IMR-90 (cell line): ENCODE data around the gene PRKN. TPM values are rescaled to one million over a fixed set of nuclear protein-coding genes. Genes with fewer than 3 reads are reported as not detected.

Experiments
- ATAC-seq: fragments of 200-7000 bp; cut with Tn5 transposase; 2 replicates; pipeline ENCODE4 v1.9.1; 2020; ENCODE audit warnings: low read depth, mild to moderate bottlenecking, moderate library complexity
- BruUV-seq: library from RNA; stranded (reverse); fragments of 400-500 nt; replicated peaks from 2 replicates; lab custom pipeline; 2021; lab: Mats Ljungman, UMichigan
- CTCF ChIA-PET: fragments of 300-600 bp; formaldehyde crosslinking; extraction: SDS; loops from one replicate; lab custom pipeline; 2021; ENCODE audit warnings: antibody characterized with exemption; lab: Yijun Ruan, JAX
- POLR2A ChIA-PET: fragments of 300-600 bp; sonication (Branson Sonifier 250); formaldehyde crosslinking; loops from one replicate; lab custom pipeline; 2022; ENCODE audit warnings: antibody characterized with exemption; ENCODE audit not compliant: unreplicated experiment; lab: Charles Lee
- DNase-seq: peaks from one replicate; pipeline ENCODE4 v3.0.0; 2013
- H2AFZ ChIP-seq: replicated peaks from 2 replicates; pipeline ENCODE3; 2013; ENCODE audit warnings: low read length, mild to moderate bottlenecking; ENCODE audit not compliant: poor library complexity
- H2AK5ac ChIP-seq: 2 replicates; pipeline ENCODE4 v1.6.1; 2013; ENCODE audit warnings: low read depth, low read length, inconsistent platforms
- H2AK9ac ChIP-seq: replicated peaks from 2 replicates; pipeline ENCODE3; 2013; ENCODE audit warnings: mild to moderate bottlenecking, low read depth, low read length, moderate library complexity; ENCODE audit not compliant: poor library complexity
- H2BK120ac ChIP-seq: 2 replicates; pipeline ENCODE4 v1.6.1; 2013; ENCODE audit warnings: low read depth, low read length, inconsistent platforms
- H2BK15ac ChIP-seq: 3 replicates; pipeline ENCODE4 v1.6.1; 2013; ENCODE audit warnings: low read depth, low read length, inconsistent platforms
- H2BK20ac ChIP-seq: 2 replicates; pipeline ENCODE4 v1.6.1; 2013; ENCODE audit warnings: low read depth, mild to moderate bottlenecking, inconsistent platforms, low read length, moderate library complexity
- H2BK5ac ChIP-seq: 2 replicates; pipeline ENCODE4 v1.6.1; 2013; ENCODE audit warnings: mild to moderate bottlenecking, low read depth, low read length, inconsistent platforms; ENCODE audit not compliant: poor library complexity, severe bottlenecking
- H3K14ac ChIP-seq: replicated peaks from 2 replicates; pipeline ENCODE4 v1.6.1; 2013; ENCODE audit warnings: low read depth, low read length, inconsistent platforms
- H3K18ac ChIP-seq: 2 replicates; pipeline ENCODE4 v1.6.1; 2013; ENCODE audit warnings: low read depth, low read length, control low read depth
- H3K23ac ChIP-seq: 2 replicates; pipeline ENCODE4 v1.6.1; 2013; ENCODE audit warnings: low read depth, low read length, inconsistent platforms
- H3K27ac ChIP-seq: 2 replicates; pipeline ENCODE4 v1.5.1; 2013; ENCODE audit warnings: mild to moderate bottlenecking, control low read depth, low read length; ENCODE audit not compliant: insufficient read depth
- H3K27me3 ChIP-seq: 2 replicates; pipeline ENCODE4 v1.6.1; 2013; ENCODE audit warnings: low read length; ENCODE audit not compliant: control insufficient read depth, insufficient read depth
- H3K36me3 ChIP-seq: 2 replicates; pipeline ENCODE4 v1.6.1; 2013; ENCODE audit warnings: low read length, mixed read lengths; ENCODE audit not compliant: control insufficient read depth, insufficient read depth
- H3K4ac ChIP-seq: 2 replicates; pipeline ENCODE4 v1.6.1; 2013; ENCODE audit warnings: low read depth, low read length, inconsistent platforms
- H3K4me1 ChIP-seq: 2 replicates; pipeline ENCODE4 v1.6.1; 2013; ENCODE audit warnings: low read length, mixed read lengths; ENCODE audit not compliant: control insufficient read depth, insufficient read depth
- H3K4me2 ChIP-seq: 2 replicates; pipeline ENCODE4 v1.6.1; 2013; ENCODE audit warnings: low read depth, mild to moderate bottlenecking, control low read depth, low read length, moderate library complexity
- H3K4me3 ChIP-seq: 2 replicates; pipeline ENCODE4 v1.5.1; 2013; ENCODE audit warnings: low read depth, mild to moderate bottlenecking, control low read depth, low read length, moderate library complexity; ENCODE audit not compliant: insufficient read depth
- H3K56ac ChIP-seq: 2 replicates; pipeline ENCODE4 v1.6.1; 2013; ENCODE audit warnings: low read length, inconsistent platforms; ENCODE audit not compliant: insufficient read depth; ENCODE audit errors: extremely low read depth
- H3K79me1 ChIP-seq, 2 experiments: 2 replicates each; pipeline ENCODE4 v1.6.1; 2013; ENCODE audit warnings: low read length in 2 of 2, inconsistent platforms in 1 of 2, low read depth in 1 of 2
- H3K9ac ChIP-seq: 2 replicates; pipeline ENCODE4 v1.6.1; 2013; ENCODE audit warnings: low read depth, low read length, control low read depth
- H3K9me1 ChIP-seq: 2 replicates; pipeline ENCODE4 v1.6.1; 2013; ENCODE audit warnings: low read length, inconsistent platforms; ENCODE audit not compliant: insufficient read depth
- H3K9me3 ChIP-seq: 2 replicates; pipeline ENCODE4 v1.6.1; 2013; ENCODE audit warnings: low read length; ENCODE audit not compliant: control insufficient read depth, insufficient read depth
- H4K20me1 ChIP-seq: 2 replicates; pipeline ENCODE4 v1.6.1; 2013; ENCODE audit warnings: low read length, inconsistent platforms; ENCODE audit not compliant: insufficient read depth
- H4K5ac ChIP-seq: 2 replicates; pipeline ENCODE4 v1.6.1; 2013; ENCODE audit warnings: mild to moderate bottlenecking, low read depth, low read length, control low read depth
- H4K8ac ChIP-seq, 2 experiments: 2 replicates each; pipeline ENCODE4 v1.6.1; 2013; ENCODE audit warnings: low read depth in 2 of 2, low read length in 2 of 2, control low read depth in 1 of 2, inconsistent platforms in 1 of 2
- H4K91ac ChIP-seq: 2 replicates; pipeline ENCODE4 v1.6.1; 2013; ENCODE audit warnings: low read depth, low read length, inconsistent platforms; ENCODE audit not compliant: insufficient read depth
- MAZ ChIP-seq: IDR thresholded peaks from 2 replicates; pipeline ENCODE4 v1.6.1; 2012; ENCODE audit warnings: low read depth, mild to moderate bottlenecking, low read length, improper control_type of control experiment, moderate library complexity, borderline replicate concordance
- POLR2A ChIP-seq: IDR thresholded peaks from 2 replicates; pipeline ENCODE4 v1.6.1; 2012; ENCODE audit warnings: mild to moderate bottlenecking, low read depth, low read length
- RCOR1 ChIP-seq: IDR thresholded peaks from 2 replicates; pipeline ENCODE4 v1.6.1; 2012; ENCODE audit warnings: mild to moderate bottlenecking, low read length, improper control_type of control experiment; ENCODE audit not compliant: insufficient replicate concordance
- RFX5 ChIP-seq: IDR thresholded peaks from 2 replicates; pipeline ENCODE4 v1.8.0; 2012; ENCODE audit warnings: low read depth, mild to moderate bottlenecking, low read length, moderate library complexity
- SMC3 ChIP-seq: fragments of 150-350 bp; IDR thresholded peaks from 2 replicates; pipeline ENCODE4 v1.6.1; 2016; ENCODE audit warnings: low read depth, mild to moderate bottlenecking, antibody characterized with exemption, low read length, moderate library complexity
- WGBS, 2 experiments: methylation state at CpG; one replicate each; pipeline versions ENCODE4 v1.1.5 to v1.1.7; 2013; ENCODE audit warnings: missing lambda C conversion rate in 2 of 2; ENCODE audit not compliant: insufficient read length in 1 of 2; ENCODE audit errors: extremely low coverage in 2 of 2; 5-methylcytosine and 5-hydroxymethylcytosine counted together
- dilution Hi-C: fragments of 300-500 bp; cut with HindIII; formaldehyde crosslinking; loops from one replicate; pipeline ENCODE4 v1.14.3; 2018; ENCODE audit warnings: low sequenced_read_pairs; ENCODE audit not compliant: unreplicated experiment
- in situ Hi-C: fragments of 300-500 bp; cut with MboI; formaldehyde crosslinking; loops from 3 replicates; pipeline ENCODE4 v1.14.3; 2019; ENCODE audit warnings: low sequenced_read_pairs, inconsistent platforms, mixed read lengths
- intact Hi-C: fragments of 100-400 bp; cut with micrococcal nuclease; formaldehyde crosslinking; loops from 2 replicates; pipeline ENCODE4 v1.10.0; 2022
- polyA plus RNA-seq, 3 experiments: library from polyadenylated mRNA; depleted of rRNA; stranded (reverse); fragments of >200 nt; gene quantifications; 2 replicates each; pipeline ENCODE4 v1.2.3, GENCODE V29; 2012; ENCODE audit warnings: low replicate concordance in 1 of 3
- total RNA-seq: library from RNA; depleted of rRNA; stranded (reverse); fragments of >200 nt; gene quantifications from 2 replicates; pipeline ENCODE4 v1.2.3, GENCODE V29; 2012

PRKN gene
- total and polyA plus RNA-seq, 2 of the 4 experiments (the other 2 are of a cell fraction) = 0.15 to 0.18 TPM

DNA sequence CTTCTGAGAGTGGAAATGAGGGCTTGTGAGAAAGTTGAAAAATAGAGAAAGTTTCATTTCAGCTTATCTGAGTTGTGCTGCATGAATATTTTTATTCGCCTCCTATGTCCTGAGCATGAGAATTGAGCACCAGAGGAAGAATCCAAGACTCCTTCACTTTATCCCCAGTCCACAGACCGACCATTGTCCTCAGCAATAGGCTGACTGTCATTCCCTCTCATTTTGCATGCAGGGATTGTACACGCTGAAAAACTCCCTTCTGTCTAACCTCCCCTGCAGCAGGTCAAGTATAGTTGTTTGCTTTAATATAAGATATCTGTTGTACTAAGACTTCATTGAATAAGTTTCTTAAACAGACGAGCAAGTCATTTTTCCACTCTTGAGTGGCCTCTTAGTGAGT is 437.6 kb downstream of the PRKN start:
- H2AK5ac ChIP-seq = no peak overlapping the region
- no peak overlapping the region for H4K91ac ChIP-seq
- ATAC-seq (no peak), DNase-seq (no peak)
- no peak overlapping the region for H2AK9ac ChIP-seq
- no peaks in the 10 kb centered on the region for H3K9me1 ChIP-seq
- no peak overlapping the region for H4K8ac ChIP-seq
- no peak overlapping the region for H3K18ac ChIP-seq
- dilution Hi-C loops (no loop called here), in situ Hi-C loops (no loop called here), intact Hi-C loops (no loop called here)
- H3K79me1 ChIP-seq = no peaks in the 10 kb centered on the region
- no peaks in the 10 kb centered on the region for H3K36me3 ChIP-seq
- H2BK120ac ChIP-seq = no peak overlapping the region
- H2BK20ac ChIP-seq = no peak overlapping the region
- H3K56ac ChIP-seq = no peak overlapping the region
- no peak overlapping the region for H3K9ac ChIP-seq
- H3K27ac ChIP-seq = no peak overlapping the region
- H2AFZ ChIP-seq = no peak overlapping the region
- H3K14ac ChIP-seq = no peak overlapping the region
- no peak overlapping the region for H4K5ac ChIP-seq
- no peak overlapping the region for H2BK5ac ChIP-seq
- no peak overlapping the region for H3K4me3 ChIP-seq
- CTCF ChIA-PET = no interaction called here
- POLR2A ChIA-PET = no interaction called here
- H2BK15ac ChIP-seq = no peak overlapping the region
- no CpG with 5 or more reads among the region's 4 CpGs for WGBS, 2 experiments
- BruUV-seq = no TSS peak
- no peak overlapping the region for H3K4me2 ChIP-seq
- no peaks in the 10 kb centered on the region for H3K4me1 ChIP-seq
- H3K23ac ChIP-seq = no peak overlapping the region
- no peak overlapping the region for H3K4ac ChIP-seq
- no peaks in the 10 kb centered on the region for H4K20me1 ChIP-seq
- no peak for TF ChIP-seq POLR2A
- TF ChIP-seq RCOR1 = no peak
- no peak for TF ChIP-seq MAZ
- no peak for TF ChIP-seq SMC3
- TF ChIP-seq RFX5 = no peak
- peaks cover 30% of the 10 kb centered on the region for H3K9me3 ChIP-seq
- no peaks in the 10 kb centered on the region for H3K27me3 ChIP-seq
